Nephron (organoid): ENCODE results near the gene ATG9B.
A peak's percentile ranks its signal among the peaks of the same experiment; 100 is the strongest.

ENCODE experiments used
- H3K27ac Mint-ChIP-seq, 3 experiments: 2 replicates each; pipeline ENCODE4 v1.8.0; 2020; ENCODE audit warnings: mixed read lengths in 3 of 3, mild to moderate bottlenecking in 2 of 3, moderate library complexity in 1 of 3
- H3K27me3 Mint-ChIP-seq: 2 replicates; pipeline ENCODE4 v1.8.0; 2021; ENCODE audit warnings: low read depth, mild to moderate bottlenecking, moderate library complexity, mixed read lengths
- H3K36me3 Mint-ChIP-seq: 2 replicates; pipeline ENCODE4 v1.8.0; 2020; ENCODE audit warnings: low read depth, mixed read lengths
- H3K4me1 Mint-ChIP-seq: 2 replicates; pipeline ENCODE4 v1.8.0; 2020; ENCODE audit warnings: mixed read lengths
- H3K4me3 Mint-ChIP-seq, 3 experiments: 2 replicates each; pipeline ENCODE4 v1.8.0; 2020; ENCODE audit warnings: mild to moderate bottlenecking in 3 of 3, mixed read lengths in 3 of 3, moderate library complexity in 2 of 3
- H3K9me3 Mint-ChIP-seq: 2 replicates; pipeline ENCODE4 v1.8.0; 2020; ENCODE audit warnings: mixed read lengths
- CTCF ChIP-seq, 3 experiments: fragments of 200-600 bp; sonication (generic); IDR thresholded peaks; one replicate each; pipeline ENCODE4 v1.5.0; 2021; ENCODE audit warnings: antibody characterized with exemption in 3 of 3; ENCODE audit not compliant: unreplicated experiment in 3 of 3

ATG9B gene

GRCh38 chr7:151024435-151025056 is at the start of gene ATG9B:
Gene ATG9B, minus strand, starts transcription at chr7:151024494. Its CDS starts 71 bp downstream, at chr7:151024423.
- peak within 1 kb of the TSS; percentile 24 to 50 (median 30) for H3K4me3 Mint-ChIP-seq
- peaks cover 32% of the 10 kb centered on the region for H3K27me3 Mint-ChIP-seq
- peaks cover 3% of the 10 kb centered on the region for H3K36me3 Mint-ChIP-seq
- H3K27ac Mint-ChIP-seq, result no peak within 1 kb of the TSS
- H3K9me3 Mint-ChIP-seq, result no peaks in the 10 kb centered on the region
- peaks cover 26% of the 10 kb centered on the region for H3K4me1 Mint-ChIP-seq
- no peak for TF ChIP-seq CTCF (IDR thresholded peaks at IDR 0.05; ENCODE audit: unreplicated experiment in 3 of 3)

GRCh38 chr7:151073990-151074389 is 49.7 kb upstream of the ATG9B start:
- no peaks in the 10 kb centered on the region for H3K27me3 Mint-ChIP-seq
- no peak for TF ChIP-seq CTCF (IDR thresholded peaks at IDR 0.05; ENCODE audit: unreplicated experiment in 3 of 3)
- no peaks in the 10 kb centered on the region for H3K9me3 Mint-ChIP-seq
- no peak overlapping the region for H3K27ac Mint-ChIP-seq
- H3K36me3 Mint-ChIP-seq, result peaks cover 32% of the 10 kb centered on the region
- H3K4me1 Mint-ChIP-seq, result peaks cover 9% of the 10 kb centered on the region
- no peak overlapping the region for H3K4me3 Mint-ChIP-seq

DNA sequence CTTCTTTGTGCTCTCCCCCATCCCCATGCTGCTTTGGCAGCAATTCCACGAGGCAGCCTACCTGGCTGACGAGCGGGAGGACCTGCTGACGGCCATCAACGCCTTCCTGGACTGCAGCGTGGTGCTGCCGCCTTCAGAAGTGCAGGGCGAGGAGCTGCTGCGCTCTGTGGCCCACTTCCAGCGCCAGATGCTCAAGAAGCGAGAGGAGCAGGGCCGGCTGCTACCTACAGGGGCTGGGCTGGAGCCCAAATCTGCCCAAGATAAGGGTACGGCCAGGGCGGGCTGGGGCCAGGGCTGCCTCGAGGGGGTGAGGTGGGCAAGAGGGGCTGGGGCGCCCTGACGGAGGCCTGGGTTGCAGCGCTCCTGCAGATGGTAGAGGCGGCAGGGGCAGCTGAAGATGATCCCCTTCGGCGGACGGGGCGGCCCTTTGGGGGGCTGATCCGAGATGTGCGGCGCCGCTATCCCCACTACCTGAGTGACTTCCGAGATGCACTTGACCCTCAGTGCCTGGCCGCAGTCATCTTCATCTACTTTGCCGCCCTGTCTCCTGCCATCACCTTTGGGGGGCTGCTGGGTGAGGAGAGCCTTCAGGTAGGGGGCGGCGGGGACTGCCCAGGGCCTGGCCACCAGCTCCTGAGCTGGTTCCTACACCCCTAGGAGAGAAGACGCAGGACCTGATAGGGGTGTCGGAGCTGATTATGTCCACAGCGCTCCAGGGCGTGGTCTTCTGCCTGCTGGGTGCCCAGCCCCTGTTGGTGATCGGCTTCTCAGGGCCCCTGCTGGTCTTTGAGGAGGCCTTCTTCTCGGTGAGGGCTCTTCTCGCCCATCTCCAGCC is 47.0 kb upstream of the ATG9B start:
- TF ChIP-seq CTCF (IDR thresholded peaks at IDR 0.05; ENCODE audit: unreplicated experiment in 3 of 3), result no peak
- Mint-ChIP-seq H3K27me3 (no peaks in the 10 kb centered on the region), H3K36me3 (peaks cover 39% of the 10 kb centered on the region), H3K4me3 (no peak overlapping the region), H3K4me1 (peaks cover 9% of the 10 kb centered on the region), H3K9me3 (no peaks in the 10 kb centered on the region), H3K27ac (no peak overlapping the region)

DNA sequence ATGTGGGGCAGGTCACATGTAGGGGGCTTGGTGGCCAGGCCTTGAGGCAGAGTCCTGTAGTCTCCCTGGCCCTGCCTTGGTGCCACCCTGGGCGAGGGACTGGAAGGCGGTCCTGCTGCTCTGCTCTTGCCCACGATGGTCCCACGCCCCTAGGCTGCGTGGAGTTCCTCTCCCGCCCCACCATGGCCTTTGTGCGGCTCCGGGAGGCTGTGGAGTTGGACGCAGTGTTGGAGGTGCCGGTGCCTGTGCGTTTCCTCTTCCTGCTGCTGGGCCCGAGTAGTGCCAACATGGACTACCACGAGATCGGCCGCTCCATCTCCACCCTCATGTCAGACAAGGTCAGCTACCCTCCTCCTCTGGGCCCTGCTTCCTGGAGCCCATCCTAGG is 46.3 kb upstream of the ATG9B start:
- Mint-ChIP-seq H3K27me3 (no peaks in the 10 kb centered on the region), H3K4me3 (no peak overlapping the region), H3K4me1 (peaks cover 9% of the 10 kb centered on the region), H3K27ac (no peak overlapping the region), H3K36me3 (peaks cover 32% of the 10 kb centered on the region), H3K9me3 (no peaks in the 10 kb centered on the region)
- no peak for TF ChIP-seq CTCF (IDR thresholded peaks at IDR 0.05; ENCODE audit: unreplicated experiment in 3 of 3)

DNA sequence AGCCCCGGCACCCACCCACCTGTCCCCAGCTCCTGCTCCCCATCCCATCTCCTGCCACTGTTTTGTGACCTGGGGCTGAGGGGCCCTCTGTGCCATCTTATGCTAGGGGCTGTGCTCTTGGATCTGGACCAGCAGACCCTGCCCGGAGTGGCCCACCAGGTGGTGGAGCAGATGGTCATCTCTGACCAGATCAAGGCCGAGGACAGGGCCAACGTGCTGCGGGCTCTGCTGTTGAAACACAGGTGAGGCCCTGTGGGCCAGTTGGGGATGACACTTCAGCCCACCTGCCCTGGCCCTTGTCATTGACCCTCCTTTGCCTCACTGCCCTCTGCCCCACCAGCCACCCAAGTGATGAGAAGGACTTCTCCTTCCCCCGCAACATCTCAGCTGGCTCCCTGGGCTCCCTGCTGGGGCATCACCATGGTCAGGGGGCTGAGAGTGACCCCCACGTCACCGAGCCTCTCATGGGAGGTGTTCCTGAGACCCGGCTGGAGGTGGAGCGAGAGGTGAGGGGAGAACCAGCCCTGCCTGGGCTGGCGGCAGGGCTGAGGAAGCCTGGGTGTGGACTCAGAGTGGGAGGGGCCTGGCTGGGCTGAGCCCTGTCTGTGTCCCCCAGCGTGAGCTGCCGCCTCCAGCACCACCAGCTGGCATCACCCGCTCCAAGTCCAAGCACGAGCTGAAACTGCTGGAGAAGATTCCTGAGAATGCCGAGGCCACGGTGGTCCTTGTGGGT is 45.7 kb upstream of the ATG9B start:
- Mint-ChIP-seq H3K27me3 (no peaks in the 10 kb centered on the region), H3K4me1 (peaks cover 9% of the 10 kb centered on the region), H3K9me3 (no peaks in the 10 kb centered on the region), H3K36me3 (peaks cover 34% of the 10 kb centered on the region), H3K27ac (no peak overlapping the region), H3K4me3 (no peak overlapping the region)
- no peak for TF ChIP-seq CTCF (IDR thresholded peaks at IDR 0.05; ENCODE audit: unreplicated experiment in 3 of 3)
